Thoracic aorta (tissue), 2 donors: ENCODE measurements around the gene SBF1. TPM values are rescaled to one million over a fixed set of nuclear protein-coding genes. Genes with fewer than 3 reads are reported as not detected.

Experiments
- ATAC-seq: fragments of 150-250 bp; one replicate; pipeline ENCODE4 v1.8.0; 2017; ENCODE audit warnings: low read depth; ENCODE audit not compliant: insufficient number of reproducible peaks, low FRiP score
- DNase-seq: peaks from one replicate; pipeline ENCODE4 v3.0.0-alpha.2; 2020; ENCODE audit warnings: low spot score
- H3K27ac ChIP-seq, 2 donors: fragments of 200-600 bp; sonication (generic); 1 replicate in 1 of 2; 2 replicates in 1 of 2; pipeline ENCODE4 v1.5.1; 2016; ENCODE audit warnings: mild to moderate bottlenecking in 2 of 2, moderate library complexity in 2 of 2
- H3K27me3 ChIP-seq: fragments of 200-600 bp; sonication (generic); replicated peaks from 2 replicates; pipeline ENCODE4 v1.6.0; 2016; ENCODE audit warnings: mild to moderate bottlenecking; ENCODE audit not compliant: insufficient read depth
- H3K36me3 ChIP-seq: fragments of 200-600 bp; sonication (generic); one replicate; pipeline ENCODE4 v1.5.1; 2016
- H3K4me1 ChIP-seq, 2 donors: fragments of 200-600 bp; sonication (generic); 1 replicate in 1 of 2; 2 replicates in 1 of 2; pipeline versions ENCODE4 v1.5.1 to v1.6.0; 2016; ENCODE audit warnings: low read depth in 2 of 2, mild to moderate bottlenecking in 1 of 2; ENCODE audit not compliant: control insufficient read depth in 1 of 2
- H3K4me3 ChIP-seq: fragments of 200-600 bp; sonication (generic); 2 replicates; pipeline ENCODE4 v1.5.1; 2016; ENCODE audit warnings: mild to moderate bottlenecking
- H3K9me3 ChIP-seq: fragments of 200-600 bp; sonication (generic); 2 replicates; pipeline ENCODE4 v1.5.1; 2016
- total RNA-seq, 2 donors: library from RNA; depleted of rRNA; stranded (reverse); fragments of >200 nt; gene quantifications; one replicate each; pipeline versions ENCODE4 v1.1.0 to v1.2.3, GENCODE V29; 2016
- TF ChIP-seq, protein P1 (sequence below): fragments of 200-600 bp; sonication (generic); IDR thresholded peaks from one replicate; pipeline ENCODE4 v1.5.1; 2019; ENCODE audit warnings: antibody characterized with exemption

Gene SBF1
- total RNA-seq, 2 donors from 2014 or later: 72.9 to 99.9 TPM

DNA sequence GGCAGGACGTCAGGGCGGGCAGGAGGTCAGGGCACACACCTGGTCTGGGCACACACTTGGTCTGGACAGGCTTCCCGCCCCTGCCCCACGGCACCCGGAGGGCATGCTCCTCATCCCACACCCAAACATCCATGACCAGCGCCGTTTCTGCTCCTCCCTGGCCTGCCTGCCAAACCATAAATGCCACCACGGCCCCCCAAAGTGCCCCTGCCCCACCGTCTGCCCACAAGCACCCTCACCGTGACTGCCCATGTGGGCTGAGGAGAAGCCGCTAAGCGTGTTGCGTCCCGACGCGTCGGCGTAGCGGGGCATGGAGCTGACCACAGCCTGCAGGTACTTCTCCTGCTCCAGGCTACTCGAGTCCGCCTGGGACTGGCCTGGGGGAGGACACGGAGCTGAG, 15.8 kb downstream of the SBF1 start:
- DNase-seq (no peak), ATAC-seq (no peak)
- TF ChIP-seq, protein P1, sequence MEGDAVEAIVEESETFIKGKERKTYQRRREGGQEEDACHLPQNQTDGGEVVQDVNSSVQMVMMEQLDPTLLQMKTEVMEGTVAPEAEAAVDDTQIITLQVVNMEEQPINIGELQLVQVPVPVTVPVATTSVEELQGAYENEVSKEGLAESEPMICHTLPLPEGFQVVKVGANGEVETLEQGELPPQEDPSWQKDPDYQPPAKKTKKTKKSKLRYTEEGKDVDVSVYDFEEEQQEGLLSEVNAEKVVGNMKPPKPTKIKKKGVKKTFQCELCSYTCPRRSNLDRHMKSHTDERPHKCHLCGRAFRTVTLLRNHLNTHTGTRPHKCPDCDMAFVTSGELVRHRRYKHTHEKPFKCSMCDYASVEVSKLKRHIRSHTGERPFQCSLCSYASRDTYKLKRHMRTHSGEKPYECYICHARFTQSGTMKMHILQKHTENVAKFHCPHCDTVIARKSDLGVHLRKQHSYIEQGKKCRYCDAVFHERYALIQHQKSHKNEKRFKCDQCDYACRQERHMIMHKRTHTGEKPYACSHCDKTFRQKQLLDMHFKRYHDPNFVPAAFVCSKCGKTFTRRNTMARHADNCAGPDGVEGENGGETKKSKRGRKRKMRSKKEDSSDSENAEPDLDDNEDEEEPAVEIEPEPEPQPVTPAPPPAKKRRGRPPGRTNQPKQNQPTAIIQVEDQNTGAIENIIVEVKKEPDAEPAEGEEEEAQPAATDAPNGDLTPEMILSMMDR: no peak
- Histone ChIP-seq H3K4me1 (no peaks in the 10 kb centered on the region), H3K4me3 (no peak overlapping the region), H3K27ac (no peak overlapping the region), H3K36me3 (peaks cover 90% of the 10 kb centered on the region), H3K9me3 (no peaks in the 10 kb centered on the region), H3K27me3 (no peaks in the 10 kb centered on the region)

DNA sequence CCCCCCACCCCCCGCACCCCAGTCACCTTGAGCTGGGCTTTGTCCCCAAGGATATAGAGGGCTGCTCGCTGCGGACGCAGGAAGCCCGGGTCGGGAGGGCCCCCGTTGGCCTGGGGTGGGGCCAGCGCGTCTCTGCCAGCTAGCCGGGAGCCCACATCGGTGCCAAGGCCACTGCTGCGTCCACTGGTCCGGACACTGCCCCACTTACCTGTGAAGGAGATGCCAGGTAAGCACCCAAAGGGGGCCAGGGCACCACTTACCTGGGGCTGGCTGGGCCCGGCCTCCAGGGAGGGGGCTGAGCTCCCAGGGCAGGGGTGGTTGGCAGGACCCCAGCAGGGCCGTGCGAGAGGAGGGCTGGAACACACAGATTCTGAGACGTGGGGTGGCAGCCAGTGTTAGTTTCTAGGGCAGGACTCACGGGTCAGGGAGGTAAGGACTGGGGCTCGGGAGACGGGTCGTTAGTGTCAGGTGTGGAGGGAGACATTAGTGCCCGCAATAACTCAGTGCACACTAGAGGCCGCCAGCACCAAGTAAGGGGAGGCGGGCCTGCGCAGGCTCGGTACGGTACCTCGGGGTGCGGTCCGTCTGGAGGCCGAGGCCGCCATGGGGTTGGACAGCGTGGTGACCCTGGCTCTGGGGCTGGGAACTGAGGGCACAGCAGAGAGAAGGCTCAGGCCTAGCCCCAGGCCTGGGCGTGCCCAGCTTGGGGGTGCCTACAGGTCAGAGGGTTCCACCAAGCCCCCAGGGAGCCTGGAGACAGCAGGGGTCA, 18.2 kb downstream of the SBF1 start:
- no peak overlapping the region for H3K27ac ChIP-seq
- DNase-seq (no peak), ATAC-seq (no peak)
- TF ChIP-seq, protein P1: no peak
- no peaks in the 10 kb centered on the region for H3K4me1 ChIP-seq
- H3K36me3 ChIP-seq: peaks cover 73% of the 10 kb centered on the region
- H3K27me3 ChIP-seq: no peaks in the 10 kb centered on the region
- no peaks in the 10 kb centered on the region for H3K9me3 ChIP-seq
- no peak overlapping the region for H3K4me3 ChIP-seq

DNA sequence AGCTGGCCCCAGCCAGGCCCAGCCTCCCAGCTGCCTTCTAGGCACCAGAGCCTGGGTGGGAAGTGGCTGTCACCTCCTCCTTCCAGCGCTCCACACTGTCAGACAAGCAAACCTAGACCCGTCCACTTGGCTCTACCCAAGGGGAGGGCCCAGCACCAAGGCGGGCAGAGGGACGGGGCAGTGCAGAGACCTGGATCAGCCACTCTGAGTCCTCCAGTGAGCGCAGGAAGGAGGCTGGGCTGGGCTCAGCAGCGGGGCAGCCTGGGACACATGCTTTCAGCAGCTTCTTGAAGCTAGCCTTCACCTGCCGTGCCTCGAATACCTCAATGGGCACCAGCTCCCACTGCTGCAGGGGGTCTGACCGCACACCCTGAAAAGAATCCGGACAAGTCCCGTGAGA, 18.8 kb downstream of the SBF1 start:
- DNase-seq (no peak), ATAC-seq (no peak)
- H3K4me3 ChIP-seq: no peak overlapping the region
- H3K36me3 ChIP-seq: peaks cover 67% of the 10 kb centered on the region
- TF ChIP-seq, protein P1: no peak
- no peaks in the 10 kb centered on the region for H3K27me3 ChIP-seq
- H3K4me1 ChIP-seq: no peaks in the 10 kb centered on the region
- no peaks in the 10 kb centered on the region for H3K9me3 ChIP-seq
- H3K27ac ChIP-seq: no peak overlapping the region

DNA sequence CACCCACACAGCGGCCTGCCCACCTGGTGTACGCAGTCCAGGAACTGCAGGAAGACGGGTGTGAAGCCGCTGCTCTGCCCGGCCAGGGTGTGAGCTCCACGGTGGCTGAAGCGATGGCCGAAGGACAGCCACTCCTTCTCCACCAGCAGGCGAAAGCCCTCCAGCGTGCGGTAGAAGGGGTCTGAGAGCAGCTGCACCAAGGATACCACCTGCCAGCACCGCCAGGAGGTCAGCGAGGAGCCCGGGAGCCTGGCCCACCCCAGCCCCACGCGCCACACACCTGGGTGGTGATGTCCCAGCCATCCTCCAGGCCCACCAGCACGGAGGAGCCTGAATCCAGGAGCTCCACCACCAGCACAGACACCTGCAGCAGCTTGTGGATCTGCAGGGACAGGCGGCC, 19.6 kb downstream of the SBF1 start:
- no peak for DNase-seq
- no peaks in the 10 kb centered on the region for H3K4me1 ChIP-seq
- no peak overlapping the region for H3K27ac ChIP-seq
- ATAC-seq: no peak
- peaks cover 59% of the 10 kb centered on the region for H3K36me3 ChIP-seq
- H3K4me3 ChIP-seq: no peak overlapping the region
- no peaks in the 10 kb centered on the region for H3K27me3 ChIP-seq
- H3K9me3 ChIP-seq: no peaks in the 10 kb centered on the region
- TF ChIP-seq, protein P1: no peak

DNA sequence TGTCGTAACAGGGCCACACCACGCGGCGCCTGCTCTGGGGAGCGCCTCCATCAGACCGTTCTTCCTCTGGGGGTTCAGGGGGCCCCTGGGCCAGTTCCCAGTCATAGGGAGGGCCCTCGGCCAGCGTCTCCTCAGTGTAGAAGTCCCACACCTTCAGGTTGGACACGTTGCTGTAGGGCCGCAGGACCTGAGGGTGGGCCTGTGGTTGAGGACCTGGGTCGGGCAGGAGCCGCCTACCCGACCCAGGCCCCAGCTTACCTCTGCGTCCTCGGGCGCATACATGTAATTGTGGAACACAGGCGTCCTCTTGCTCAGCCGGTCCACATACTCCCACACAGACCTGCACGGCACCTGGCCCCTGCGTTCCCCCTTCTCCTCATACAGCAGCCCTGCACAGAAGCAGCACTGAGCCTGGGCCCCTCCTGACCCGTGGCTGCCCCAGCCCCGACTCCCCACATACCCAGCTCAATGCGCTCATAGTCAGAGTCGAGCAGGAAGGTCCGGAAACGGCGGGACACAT, 20.2 kb downstream of the SBF1 start:
- no peaks in the 10 kb centered on the region for H3K9me3 ChIP-seq
- no peak overlapping the region for H3K4me3 ChIP-seq
- DNase-seq (no peak), ATAC-seq (no peak)
- H3K4me1 ChIP-seq: no peaks in the 10 kb centered on the region
- H3K27ac ChIP-seq: no peak overlapping the region
- no peaks in the 10 kb centered on the region for H3K27me3 ChIP-seq
- TF ChIP-seq, protein P1: no peak
- H3K36me3 ChIP-seq: peaks cover 53% of the 10 kb centered on the region
